Measurements from ENCODE around the gene KCNT2. TPM values are rescaled to one million over a fixed set of nuclear protein-coding genes. Genes with fewer than 3 reads are reported as not detected.

The KCNT2 gene
- total and polyA plus RNA-seq, 2 experiments from 2014 or later = 0.14 to 0.32 TPM

DNA sequence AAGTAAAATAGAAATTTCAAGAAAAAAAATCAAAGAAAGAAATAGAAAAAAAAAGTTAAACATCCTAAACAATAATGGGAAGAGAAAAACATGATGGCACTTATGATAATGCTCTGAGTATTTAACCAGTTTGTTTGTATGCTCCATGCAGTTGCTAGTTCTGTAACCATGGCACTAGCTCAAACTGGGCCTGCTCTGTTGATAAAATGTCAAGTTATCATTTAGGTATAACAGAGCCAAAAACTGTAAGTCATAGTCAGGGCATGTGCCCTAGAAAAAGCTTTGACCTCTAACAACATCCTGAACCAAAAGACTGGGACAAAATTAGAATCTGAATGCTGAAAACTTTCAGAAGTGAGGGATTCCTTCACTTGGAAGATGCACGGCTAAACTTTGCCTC, 148.9 kb downstream of the KCNT2 start:
- Histone ChIP-seq H2AFZ (no peak overlapping the region), H3K9me3 (ENCODE audit: low read depth) (no peaks in the 10 kb centered on the region), H3K79me2 (ENCODE audit: insufficient read depth) (no peaks in the 10 kb centered on the region), H3K36me3 (ENCODE audit: low read depth) (no peaks in the 10 kb centered on the region), H3K9ac (no peak overlapping the region), H3K27me3 (replicated peaks; ENCODE audit: insufficient read depth) (no peaks in the 10 kb centered on the region), H3K4me2 (ENCODE audit: unreplicated experiment) (no peak overlapping the region), H3K4me1 (ENCODE audit: insufficient read depth) (peaks cover 4% of the 10 kb centered on the region), H4K20me1 (ENCODE audit: insufficient read depth) (no peaks in the 10 kb centered on the region), H3F3A (ENCODE audit: insufficient read depth) (peaks cover 5% of the 10 kb centered on the region; the same call in 1 of the 2 replicates), H3K9me2 (ENCODE audit: insufficient read depth) (peaks cover 3% of the 10 kb centered on the region; the same call in 1 of the 2 replicates), H3K4me3 (no peak overlapping the region), H3K27ac (no peak overlapping the region)
- no peak for DNase-seq
- no peak for TF ChIP-seq EZH2phosphoT487 (IDR thresholded peaks at IDR 0.05; ENCODE audit: insufficient read depth, low read depth)
- 85 to 89% methylated on average over 1 of the region's 1 CpG for WGBS, 2 experiments (ENCODE audit: low coverage in 1 of 2, low lambda C conversion rate in 2 of 2, missing lambda C conversion rate in 2 of 2)
- in situ Hi-C loops (cut with MboI) = no loop called here

DNA sequence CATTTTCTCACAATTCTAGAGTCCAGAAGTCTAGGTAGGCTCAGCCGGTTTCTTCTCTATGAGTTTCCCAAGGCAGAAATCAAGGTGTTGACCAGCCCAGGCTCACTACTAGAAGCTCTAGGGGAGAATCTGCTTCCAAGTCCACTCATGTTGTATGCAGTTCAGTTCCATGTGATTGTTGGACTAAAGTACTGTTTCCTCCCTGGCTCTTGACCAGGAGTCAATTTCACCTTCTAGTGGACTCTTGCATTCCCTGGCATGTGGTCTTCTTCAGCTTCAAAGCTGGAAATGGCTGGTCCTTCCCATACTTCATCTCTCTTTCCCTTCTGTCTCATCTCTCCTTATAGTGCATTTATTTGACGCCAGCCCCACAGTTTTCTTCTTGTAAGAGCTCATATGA, 153.4 kb downstream of the KCNT2 start:
- no peaks in the 10 kb centered on the region for H3K79me2 ChIP-seq (ENCODE audit: insufficient read depth)
- H3F3A ChIP-seq (ENCODE audit: insufficient read depth) = no peaks in the 10 kb centered on the region
- in situ Hi-C loops (cut with MboI) = no loop called here
- H3K27ac ChIP-seq = no peak overlapping the region
- no peak overlapping the region for H3K4me2 ChIP-seq (ENCODE audit: unreplicated experiment)
- 0 out of 2 replicates have a peak, but pooled peaks cover 3% of the 10 kb centered on the region for H3K9me2 ChIP-seq (ENCODE audit: insufficient read depth)
- H3K27me3 ChIP-seq (replicated peaks; ENCODE audit: insufficient read depth) = no peaks in the 10 kb centered on the region
- H3K4me1 ChIP-seq (ENCODE audit: insufficient read depth) = no peaks in the 10 kb centered on the region
- H4K20me1 ChIP-seq (ENCODE audit: insufficient read depth) = no peaks in the 10 kb centered on the region
- TF ChIP-seq EZH2 (IDR thresholded peaks at IDR 0.05; ENCODE audit: insufficient read depth, poor library complexity, severe bottlenecking) (no peak), EZH2phosphoT487 (IDR thresholded peaks at IDR 0.05; ENCODE audit: insufficient read depth, low read depth) (no peak)
- no peak overlapping the region for H3K9ac ChIP-seq
- DNase-seq = no peak
- H3K36me3 ChIP-seq (ENCODE audit: low read depth) = no peaks in the 10 kb centered on the region
- no peaks in the 10 kb centered on the region for H3K9me3 ChIP-seq (ENCODE audit: low read depth)
- no peak overlapping the region for H3K4me3 ChIP-seq
- no peak overlapping the region for H2AFZ ChIP-seq
- 91 to 93% methylated on average over 2 of the region's 2 CpGs for WGBS, 2 experiments (ENCODE audit: low coverage in 1 of 2, low lambda C conversion rate in 2 of 2, missing lambda C conversion rate in 2 of 2)

DNA sequence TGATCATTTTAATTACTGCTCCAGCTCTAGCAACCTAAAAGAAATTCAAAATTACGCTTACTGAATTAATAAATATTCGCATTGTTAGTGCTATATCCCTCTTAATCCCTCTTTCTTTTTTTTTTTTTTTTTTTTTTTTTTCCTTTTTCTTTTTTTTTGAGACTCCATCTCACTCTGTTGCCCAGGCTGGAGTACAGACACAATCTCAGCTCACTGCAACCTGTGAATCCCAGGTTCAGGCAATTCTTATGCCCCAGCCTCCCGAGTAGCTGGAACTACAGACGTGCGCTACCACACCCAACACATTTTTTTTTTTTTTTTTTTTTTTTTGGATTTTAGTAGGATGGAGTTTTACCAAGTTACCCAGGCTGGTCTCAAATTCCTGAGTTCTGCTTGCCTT, 157.1 kb downstream of the KCNT2 start:
- H3F3A ChIP-seq (ENCODE audit: insufficient read depth) = no peaks in the 10 kb centered on the region
- WGBS, 2 experiments (ENCODE audit: low coverage in 1 of 2, low lambda C conversion rate in 2 of 2, missing lambda C conversion rate in 2 of 2) = 90 to 92% methylated on average over 5 of the region's 5 CpGs
- no peaks in the 10 kb centered on the region for H3K9me3 ChIP-seq (ENCODE audit: low read depth)
- H4K20me1 ChIP-seq (ENCODE audit: insufficient read depth) = no peaks in the 10 kb centered on the region
- H3K9me2 ChIP-seq (ENCODE audit: insufficient read depth) = no peaks in the 10 kb centered on the region
- in situ Hi-C loops (cut with MboI) = no loop called here
- no peak overlapping the region for H3K4me2 ChIP-seq (ENCODE audit: unreplicated experiment)
- H3K27me3 ChIP-seq (replicated peaks; ENCODE audit: insufficient read depth) = no peaks in the 10 kb centered on the region
- no peak overlapping the region for H2AFZ ChIP-seq
- no peak for DNase-seq
- H3K4me1 ChIP-seq (ENCODE audit: insufficient read depth) = no peaks in the 10 kb centered on the region
- H3K4me3 ChIP-seq = no peak overlapping the region
- no peaks in the 10 kb centered on the region for H3K36me3 ChIP-seq (ENCODE audit: low read depth)
- TF ChIP-seq EZH2 (IDR thresholded peaks at IDR 0.05; ENCODE audit: insufficient read depth, poor library complexity, severe bottlenecking) (no peak), EZH2phosphoT487 (IDR thresholded peaks at IDR 0.05; ENCODE audit: insufficient read depth, low read depth) (no peak)
- no peak overlapping the region for H3K27ac ChIP-seq
- H3K79me2 ChIP-seq (ENCODE audit: insufficient read depth) = no peaks in the 10 kb centered on the region
- no peak overlapping the region for H3K9ac ChIP-seq

DNA sequence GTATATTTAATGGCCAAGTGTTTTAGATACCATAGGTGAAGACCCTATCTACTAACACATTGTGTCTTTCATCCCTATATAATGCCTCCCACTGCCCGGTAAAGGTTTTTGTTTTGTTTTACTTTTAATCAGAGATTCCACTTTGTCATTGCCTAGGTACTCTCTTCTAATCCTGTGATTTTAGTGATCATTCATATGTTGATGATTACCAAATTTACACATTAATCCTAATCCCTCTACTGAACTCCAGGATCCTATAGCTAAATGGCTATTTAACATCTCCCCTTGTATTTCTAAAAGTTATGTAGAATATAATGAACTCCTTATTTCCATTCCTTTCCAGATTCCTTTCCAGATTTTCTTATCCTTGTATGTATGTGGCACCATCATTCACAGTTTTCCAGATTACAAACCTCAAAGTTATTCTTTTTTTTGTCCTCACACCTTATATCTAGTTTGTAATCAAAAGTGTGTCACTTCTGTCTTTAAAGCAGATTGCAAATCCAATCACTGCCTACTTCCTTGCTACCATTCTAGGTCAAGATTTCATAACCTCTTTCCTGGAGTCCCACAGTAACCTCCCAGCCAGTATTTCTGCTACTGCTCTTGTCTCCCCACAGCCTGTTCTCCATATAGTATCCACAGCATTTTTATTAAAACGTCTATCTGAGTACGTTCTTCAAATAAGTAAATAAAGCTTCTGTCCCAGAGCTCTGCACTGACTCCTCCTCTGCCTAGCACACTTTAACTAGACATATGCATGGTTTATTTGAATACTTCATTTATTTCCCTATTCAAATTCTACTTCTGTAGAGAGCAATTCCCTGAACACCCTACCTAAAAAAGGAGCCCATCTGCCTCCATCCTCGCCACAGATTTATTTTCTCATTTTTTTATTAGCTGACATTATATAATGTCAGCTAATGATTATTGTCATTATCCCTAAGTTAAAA, 157.8 kb downstream of the KCNT2 start:
- H3K79me2 ChIP-seq (ENCODE audit: insufficient read depth) = no peaks in the 10 kb centered on the region
- no peak for DNase-seq
- H3K4me2 ChIP-seq (ENCODE audit: unreplicated experiment) = no peak overlapping the region
- H3K27ac ChIP-seq = no peak overlapping the region
- H3K27me3 ChIP-seq (replicated peaks; ENCODE audit: insufficient read depth) = no peaks in the 10 kb centered on the region
- H3F3A ChIP-seq (ENCODE audit: insufficient read depth) = no peaks in the 10 kb centered on the region
- H3K9ac ChIP-seq = no peak overlapping the region
- no peaks in the 10 kb centered on the region for H3K36me3 ChIP-seq (ENCODE audit: low read depth)
- no peaks in the 10 kb centered on the region for H3K9me2 ChIP-seq (ENCODE audit: insufficient read depth)
- no peak overlapping the region for H2AFZ ChIP-seq
- in situ Hi-C loops (cut with MboI) = no loop called here
- no peaks in the 10 kb centered on the region for H3K4me1 ChIP-seq (ENCODE audit: insufficient read depth)
- no peaks in the 10 kb centered on the region for H3K9me3 ChIP-seq (ENCODE audit: low read depth)
- no peak overlapping the region for H3K4me3 ChIP-seq
- 78 to 87% methylated on average over 4 of the region's 4 CpGs for WGBS, 2 experiments (ENCODE audit: low coverage in 1 of 2, low lambda C conversion rate in 2 of 2, missing lambda C conversion rate in 2 of 2)
- TF ChIP-seq EZH2 (IDR thresholded peaks at IDR 0.05; ENCODE audit: insufficient read depth, poor library complexity, severe bottlenecking) (no peak), EZH2phosphoT487 (IDR thresholded peaks at IDR 0.05; ENCODE audit: insufficient read depth, low read depth) (no peak)
- H4K20me1 ChIP-seq (ENCODE audit: insufficient read depth) = no peaks in the 10 kb centered on the region
